HFF-Myc (cell line): ENCODE results near the gene TRIM56.
"Not testable (repeated sequence)": the region's sequence is repeated elsewhere in the genome, so short reads cannot be mapped to it uniquely, and the experiment has no call there.

Experiments
- DNase-seq: peaks from one replicate; pipeline ENCODE4 v3.0.0-alpha.2; 2011; ENCODE audit warnings: low read depth; ENCODE audit errors: extremely low read depth
- H3K4me3 ChIP-seq: replicated peaks from 2 replicates; pipeline ENCODE4 v1.5.1; 2011; ENCODE audit warnings: low read depth, mild to moderate bottlenecking, control low read depth, low read length
- CTCF ChIP-seq: IDR thresholded peaks from 2 replicates; pipeline ENCODE4 v1.5.1; 2012; ENCODE audit warnings: mild to moderate bottlenecking, low read depth, low read length, control low read depth; ENCODE audit errors: missing control alignments

Gene TRIM56

GRCh38 chr7:101126651-101127459 lies 41.6 kb downstream of the TRIM56 start, which contains the start of gene SERPINE1:
SERPINE1 (plus strand) TSS chr7:101127104; CDS start chr7:101128394, 1,290 bp downstream.
- TF ChIP-seq CTCF = no peak
- peak within 1 kb of the TSS; percentile 52 for H3K4me3 ChIP-seq
- DNase-seq = peak; percentile 98

DNA sequence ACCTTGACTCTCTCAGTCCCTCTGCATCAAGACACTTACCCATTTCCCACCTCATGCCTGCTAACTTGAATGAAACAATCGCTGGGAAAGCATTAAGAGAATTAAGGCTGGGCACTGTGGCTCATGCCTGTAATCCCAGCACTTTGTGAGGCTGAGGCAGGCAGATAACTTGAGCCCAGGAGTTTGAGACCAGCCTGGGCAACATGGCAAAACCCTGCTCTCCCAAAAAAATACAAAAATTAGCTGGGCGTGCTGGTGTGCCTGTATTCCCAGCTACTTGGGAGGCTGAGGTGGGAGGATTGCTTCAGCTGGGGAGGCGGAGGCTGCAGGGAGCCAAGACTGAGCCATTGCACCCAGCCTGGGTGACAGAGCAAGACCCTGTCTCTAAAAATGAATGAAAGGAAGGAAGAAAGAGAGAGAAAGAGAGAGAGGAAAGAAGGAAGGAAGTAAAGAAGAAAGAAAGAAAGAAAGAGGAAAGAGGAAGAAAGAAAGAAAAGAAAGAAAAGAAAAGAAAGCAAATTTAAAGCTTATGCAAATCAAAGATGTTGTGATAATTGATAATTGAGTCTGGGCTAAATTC lies 42.3 kb downstream of the TRIM56 start:
- DNase-seq = no peak
- H3K4me3 ChIP-seq = peak overlapping the region; percentile 52
- TF ChIP-seq CTCF = no peak

DNA sequence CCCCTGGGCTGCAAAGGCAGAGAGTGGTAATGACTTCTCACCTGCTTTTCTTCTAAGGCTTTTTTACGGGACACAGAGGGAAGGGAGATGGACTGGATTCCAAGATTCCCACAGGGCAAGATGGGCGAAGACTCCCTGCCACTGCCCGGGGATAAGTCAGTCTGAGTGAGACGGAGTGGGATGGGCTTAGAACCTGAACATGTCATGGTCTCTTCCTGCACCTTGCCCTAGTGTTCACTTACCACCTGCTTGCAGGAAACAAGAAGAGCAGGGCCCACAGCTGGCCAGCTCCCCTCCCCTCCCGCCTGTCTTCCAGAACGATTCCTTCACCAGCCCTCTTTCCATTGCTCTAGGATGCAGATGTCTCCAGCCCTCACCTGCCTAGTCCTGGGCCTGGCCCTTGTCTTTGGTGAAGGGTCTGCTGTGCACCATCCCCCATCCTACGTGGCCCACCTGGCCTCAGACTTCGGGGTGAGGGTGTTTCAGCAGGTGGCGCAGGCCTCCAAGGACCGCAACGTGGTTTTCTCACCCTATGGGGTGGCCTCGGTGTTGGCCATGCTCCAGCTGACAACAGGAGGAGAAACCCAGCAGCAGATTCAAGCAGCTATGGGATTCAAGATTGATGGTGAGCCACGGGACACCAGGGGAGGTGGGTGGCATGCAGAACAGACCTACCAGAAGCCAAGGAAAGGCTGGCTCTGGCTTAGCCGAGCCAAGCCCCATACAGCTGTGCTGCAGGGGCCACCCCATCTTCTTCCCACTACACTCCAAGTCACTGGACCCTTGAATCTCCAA lies 43.0 kb downstream of the TRIM56 start:
- no peak for DNase-seq
- no peak for TF ChIP-seq CTCF
- H3K4me3 ChIP-seq = peak overlapping the region; percentile 52

- no peak overlapping the region for H3K4me3 ChIP-seq
- no peak for TF ChIP-seq CTCF
- DNase-seq = no peak
Measured at GRCh38 chr7:101129603-101130117, 44.4 kb downstream of the TRIM56 start.

DNA sequence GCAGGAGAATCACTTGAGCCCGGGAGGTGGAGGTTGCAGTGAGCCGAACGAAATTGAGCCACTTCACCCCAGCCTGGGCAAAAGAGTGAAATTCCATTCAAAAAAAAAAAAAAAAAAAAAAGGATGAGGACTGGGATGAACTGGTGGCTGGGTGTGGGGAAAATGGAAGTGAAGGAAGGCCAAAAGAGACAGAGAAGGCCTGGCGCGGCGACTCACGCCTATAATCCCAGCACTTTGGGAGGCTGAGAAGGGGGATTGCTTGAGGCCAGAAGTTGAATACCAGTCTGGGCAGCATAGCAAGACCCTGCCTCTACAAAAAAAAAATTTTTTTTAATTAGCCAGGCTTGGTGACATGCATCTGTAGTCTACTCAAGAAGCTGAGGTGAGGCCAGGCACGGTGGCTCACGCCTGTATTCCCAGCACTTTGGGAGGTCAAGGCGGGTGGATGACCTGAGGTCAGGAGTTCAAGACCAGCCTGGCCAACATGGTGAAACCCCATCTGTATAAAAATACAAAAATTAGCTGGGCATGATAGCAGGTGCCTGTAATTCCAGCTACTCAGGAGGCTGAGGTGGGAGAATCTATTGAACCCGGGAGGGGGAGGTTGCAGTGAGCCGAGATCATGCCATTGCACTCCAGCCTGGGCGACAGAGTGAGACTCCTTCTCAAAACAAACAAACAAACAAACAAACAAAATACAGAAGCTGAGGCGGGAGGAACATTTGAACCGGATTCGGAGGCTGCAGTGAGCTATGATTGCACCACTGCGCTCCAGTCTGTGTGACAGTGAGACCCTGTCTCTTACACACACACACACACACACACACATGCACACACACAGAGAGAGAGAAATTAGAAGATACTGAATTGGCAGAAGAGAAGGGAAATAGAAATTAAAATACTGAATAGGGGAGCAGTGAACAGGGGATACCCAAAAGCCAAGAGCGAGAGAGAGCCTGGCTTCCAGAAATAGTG lies 47.6 kb downstream of the TRIM56 start:
- not testable (repeated sequence) for H3K4me3 ChIP-seq, DNase-seq

- no peak for TF ChIP-seq CTCF
- no peak overlapping the region for H3K4me3 ChIP-seq
- peak; percentile 44 for DNase-seq
Measured at GRCh38 chr7:101133621-101134398, 48.5 kb downstream of the TRIM56 start.
